GM19438 (cell line): ENCODE measurements around the gene WBP1.
"Not testable (repeated sequence)": the region's sequence is repeated elsewhere in the genome, so short reads cannot be mapped to it uniquely, and the experiment has no call there.

Source experiments
- ATAC-seq: cut with Tn5 transposase; IDR thresholded peaks from one replicate; pipeline ENCODE4 v1.9.1; 2021; ENCODE audit warnings: low read depth; ENCODE audit not compliant: unreplicated experiment

The WBP1 gene

GRCh38 chr2:74458132-74458937 is at the start of gene WBP1:
Gene WBP1 (plus strand): TSS chr2:74458438. CDS start chr2:74458603, 165 bp downstream.
- ATAC-seq = peak; percentile 79

- no peak for ATAC-seq
Observed at GRCh38 chr2:74413001-74413698, 45.1 kb upstream of the WBP1 start.

DNA sequence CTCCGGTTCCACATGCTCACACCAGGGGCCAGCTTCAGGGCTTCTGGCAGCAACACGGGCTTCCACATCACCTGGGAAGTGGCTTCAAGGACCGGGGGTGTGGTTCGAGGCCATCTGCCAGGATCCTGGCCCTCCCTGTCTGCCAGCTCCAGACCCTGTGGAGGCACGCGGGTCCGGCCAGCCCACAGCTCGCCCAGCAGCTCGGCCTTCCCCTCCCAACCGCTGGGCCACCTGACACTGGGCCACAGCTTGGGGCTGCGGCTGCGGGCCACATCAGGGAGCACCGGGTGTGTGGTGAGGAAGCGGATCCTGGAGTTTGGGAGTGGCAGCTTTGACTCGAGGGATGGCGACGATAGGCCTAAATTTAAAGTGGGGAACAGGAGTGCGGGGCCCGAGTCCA is 43.8 kb upstream of the WBP1 start:
- ATAC-seq = no peak

GRCh38 chr2:74414881-74415761 is 43.1 kb upstream of the WBP1 start:
- ATAC-seq = peak; percentile 60

DNA sequence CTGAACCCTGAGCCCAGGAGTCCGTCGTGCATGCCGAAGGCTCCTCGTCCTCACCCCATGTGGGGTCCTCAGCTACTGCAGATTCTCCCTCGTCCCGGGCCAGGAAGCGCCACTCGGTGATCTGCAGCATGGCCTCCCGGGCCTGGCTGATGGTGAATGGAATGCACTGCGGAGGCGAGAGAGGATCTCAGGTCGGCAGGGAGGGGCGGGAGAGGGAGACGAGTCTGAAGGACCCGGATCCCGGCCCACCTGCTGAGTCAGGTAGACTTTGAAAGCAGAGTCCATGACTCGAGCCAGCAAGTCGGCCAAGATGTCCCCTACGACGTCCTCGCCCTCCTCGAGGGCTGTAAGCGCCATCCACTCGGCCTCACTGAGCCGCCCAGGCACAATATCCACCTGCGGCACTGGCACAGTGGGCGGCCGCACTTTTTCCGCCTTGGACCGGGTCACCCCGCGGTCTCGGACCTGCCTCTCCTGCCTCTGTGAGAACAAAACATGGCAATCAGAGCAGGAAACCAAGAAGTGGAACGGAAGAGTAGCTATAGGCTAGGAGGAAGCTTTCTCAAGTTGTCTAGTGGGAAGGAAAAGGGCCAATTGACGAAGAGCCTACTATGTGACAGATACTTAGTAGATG is 42.4 kb upstream of the WBP1 start:
- ATAC-seq = no peak

DNA sequence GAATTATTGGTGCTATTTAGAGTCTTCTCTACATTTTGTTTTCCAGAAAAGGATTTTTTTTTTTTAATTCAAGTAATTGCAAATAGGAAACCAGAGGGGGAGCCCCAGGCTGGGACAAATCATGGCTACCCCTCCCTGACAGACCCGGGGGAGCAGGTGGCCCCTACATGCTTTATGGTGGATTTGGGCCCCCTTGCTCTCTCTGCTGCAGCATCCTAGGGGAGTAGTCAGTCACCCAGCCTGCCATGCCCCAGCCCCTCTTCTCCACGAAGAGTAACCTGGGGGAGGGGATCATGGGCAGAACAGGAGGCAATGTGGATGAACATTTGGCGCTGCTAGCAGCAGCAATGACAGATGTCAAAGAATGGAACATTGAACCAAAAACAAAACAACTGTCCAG is 41.5 kb upstream of the WBP1 start:
- ATAC-seq = no peak

DNA sequence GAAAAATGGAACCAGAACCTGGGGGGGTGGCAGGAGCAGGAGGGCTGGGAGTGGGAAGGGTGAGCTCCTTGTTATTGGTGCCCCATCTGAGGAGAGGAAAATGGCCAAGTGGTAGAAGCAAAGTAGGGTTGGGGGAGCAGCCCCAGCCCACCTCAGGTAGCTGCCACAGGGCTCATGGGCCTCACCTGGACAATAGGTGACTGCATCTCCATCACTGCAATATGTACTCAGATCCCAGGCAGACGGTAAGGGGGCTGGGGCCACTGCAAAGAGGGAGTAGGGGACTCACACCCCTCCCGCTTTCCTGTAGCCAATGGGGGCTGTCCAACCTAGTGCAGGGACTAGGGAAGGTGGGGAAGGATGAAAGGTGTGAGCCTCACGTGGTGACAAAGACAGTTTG is 41.0 kb upstream of the WBP1 start:
- no peak for ATAC-seq

DNA sequence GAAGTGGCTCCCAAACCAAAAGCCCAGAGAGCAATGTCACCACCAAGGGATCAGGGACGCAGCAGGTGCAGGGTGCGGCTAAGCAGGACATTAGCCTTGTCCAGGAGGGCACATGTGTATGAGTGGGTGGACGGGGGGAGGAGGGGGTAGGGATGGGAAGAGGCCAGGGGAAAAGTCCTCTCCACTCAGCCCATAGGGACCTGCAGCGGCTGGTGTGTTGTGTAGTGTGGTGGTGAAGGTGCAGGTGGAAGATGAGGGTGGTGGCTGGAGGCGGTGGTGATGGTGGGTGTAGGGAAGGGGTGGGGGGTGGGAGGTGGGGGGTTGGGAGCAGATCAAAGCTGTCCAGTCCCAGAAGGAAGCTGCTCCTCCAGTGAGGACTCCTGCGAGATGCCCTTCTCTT is 40.5 kb upstream of the WBP1 start:
- ATAC-seq = no peak

GRCh38 chr2:74418312-74418711 is 39.9 kb upstream of the WBP1 start:
- no peak for ATAC-seq

- no peak for ATAC-seq
Observed at GRCh38 chr2:74419345-74419744, 38.9 kb upstream of the WBP1 start.

- ATAC-seq = no peak
Observed at GRCh38 chr2:74420006-74420405, 38.2 kb upstream of the WBP1 start.

DNA sequence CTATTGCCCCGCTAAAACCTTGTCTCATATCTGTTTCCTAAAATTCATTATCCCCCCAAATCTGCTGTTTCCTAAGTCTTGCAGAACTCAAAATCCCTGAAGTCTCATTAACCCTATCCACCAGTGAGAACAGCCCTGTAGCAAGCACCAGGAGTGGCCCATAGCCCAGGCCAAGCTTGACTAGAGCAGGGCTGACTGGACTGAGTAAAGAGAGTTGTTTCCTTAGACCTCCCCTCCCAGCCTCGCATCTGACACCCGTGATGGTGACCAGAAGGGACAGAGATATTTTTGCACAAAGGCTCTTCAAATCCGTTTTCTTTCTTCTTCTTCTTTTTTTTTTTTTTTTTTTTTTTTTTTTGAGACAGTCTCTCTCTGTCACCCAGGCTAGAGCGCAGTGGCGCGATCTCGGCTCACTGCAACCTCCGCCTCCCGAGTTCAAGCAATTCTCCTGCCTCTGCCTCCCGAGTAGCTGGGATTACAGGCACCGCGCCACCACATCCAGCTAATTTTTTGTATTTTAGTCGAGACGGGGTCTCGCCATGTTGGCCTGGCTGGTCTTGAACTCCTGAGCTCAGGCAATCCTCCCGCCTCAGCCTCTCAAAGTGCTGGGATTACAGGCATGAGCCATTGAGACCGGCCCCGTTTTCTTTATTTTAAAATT is 37.7 kb upstream of the WBP1 start:
- ATAC-seq = not testable (repeated sequence)

DNA sequence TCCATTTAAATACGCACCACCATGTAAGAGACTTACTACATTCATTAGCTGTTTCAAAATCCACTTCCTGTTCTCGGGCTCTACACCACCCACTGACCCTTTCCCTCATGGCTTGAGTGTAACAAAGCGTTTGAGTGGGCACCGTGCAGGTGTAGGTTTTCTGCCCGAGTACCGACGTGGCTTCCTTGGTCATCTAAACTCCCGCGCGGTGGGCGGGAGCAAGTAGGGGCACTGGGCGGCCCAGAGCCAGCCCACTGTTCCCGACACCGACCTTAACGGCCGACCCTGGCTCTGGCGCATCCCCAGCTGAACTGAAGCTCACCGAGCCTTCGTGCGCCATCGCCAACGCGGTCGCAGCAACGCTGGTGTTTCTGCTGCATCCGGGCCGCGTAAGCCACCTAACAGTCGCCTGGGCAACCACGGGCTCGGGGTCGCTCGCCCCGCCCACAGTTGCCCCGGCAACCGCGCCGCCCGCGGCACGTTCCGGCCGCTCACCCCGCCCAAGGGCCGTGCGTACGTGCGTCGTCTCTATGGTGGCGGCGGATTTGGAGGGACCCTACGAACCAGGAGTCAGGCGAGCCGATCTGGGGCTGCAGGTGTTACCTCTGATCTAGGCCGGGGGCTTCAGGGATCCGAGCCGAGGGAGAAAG is 36.9 kb upstream of the WBP1 start, which contains the start of the genes C2orf81 and WDR54:
Gene C2orf81 (minus strand): TSS at position 399 of the 650 bp plus-strand sequence. CDS start 59 bp downstream, at position 340.
Gene WDR54 (plus strand): TSS at position 510 of the 650 bp plus-strand sequence. CDS start 424 bp downstream, outside the sequence.
- ATAC-seq = peak; percentile 93

DNA sequence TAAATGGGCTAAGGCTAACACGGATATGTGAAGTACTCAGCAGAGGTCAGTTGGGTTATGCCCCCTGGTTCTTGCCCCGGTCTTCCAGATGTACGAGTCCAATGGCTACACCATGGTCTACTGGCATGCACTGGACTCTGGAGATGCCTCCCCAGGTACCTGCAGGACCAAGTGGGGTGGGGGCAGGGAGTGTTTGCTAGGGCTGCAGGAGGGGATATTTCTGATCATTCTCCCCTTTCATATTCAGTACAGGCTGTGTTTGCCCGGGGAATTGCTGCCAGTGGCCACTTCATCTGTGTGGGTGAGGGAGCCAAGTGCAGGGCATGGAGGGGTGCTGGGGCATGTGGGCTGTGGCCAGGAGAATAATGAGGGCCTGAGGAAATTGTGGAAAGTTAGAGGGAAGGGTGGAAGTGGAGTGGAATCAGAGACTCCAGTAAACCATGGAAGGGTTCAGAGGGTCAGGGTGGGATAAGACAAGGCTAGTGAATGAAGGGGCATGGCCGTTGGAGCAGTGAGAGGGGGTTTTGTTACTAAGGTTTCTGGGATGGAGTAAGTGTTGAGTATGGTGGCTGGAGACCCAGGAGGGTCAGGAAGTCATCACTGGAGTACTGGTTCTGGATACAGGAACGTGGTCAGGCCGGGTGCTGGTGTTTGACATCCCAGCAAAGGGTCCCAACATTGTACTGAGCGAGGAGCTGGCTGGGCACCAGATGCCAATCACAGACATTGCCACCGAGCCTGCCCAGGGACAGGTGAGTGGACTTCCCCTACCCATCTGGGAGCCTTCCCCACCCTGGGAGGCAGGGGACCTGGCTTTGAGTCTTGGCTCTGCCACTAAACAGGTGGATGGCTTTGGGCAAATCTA is 34.8 kb upstream of the WBP1 start:
- no peak for ATAC-seq

- ATAC-seq = no peak
Observed at GRCh38 chr2:74424139-74424992, 33.9 kb upstream of the WBP1 start.

- ATAC-seq = no peak
Observed at GRCh38 chr2:74424995-74425406, 33.2 kb upstream of the WBP1 start.

- ATAC-seq = no peak
Observed at GRCh38 chr2:74425523-74425922, 32.7 kb upstream of the WBP1 start.
